DMS79 treated with DMSO at 0.1 percent for 48 hours (cell line): ENCODE data around the gene RIPPLY3.
A peak's percentile ranks its signal among the peaks of the same experiment; 100 is the strongest.
"Not testable (repeated sequence)": the region's sequence is repeated elsewhere in the genome, so short reads cannot be mapped to it uniquely, and the experiment has no call there.

Experiments used
- DNase-seq: peaks from one replicate; lab custom pipeline; 2025; lab: John Stamatoyannopoulos, UW

RIPPLY3 gene

DNA sequence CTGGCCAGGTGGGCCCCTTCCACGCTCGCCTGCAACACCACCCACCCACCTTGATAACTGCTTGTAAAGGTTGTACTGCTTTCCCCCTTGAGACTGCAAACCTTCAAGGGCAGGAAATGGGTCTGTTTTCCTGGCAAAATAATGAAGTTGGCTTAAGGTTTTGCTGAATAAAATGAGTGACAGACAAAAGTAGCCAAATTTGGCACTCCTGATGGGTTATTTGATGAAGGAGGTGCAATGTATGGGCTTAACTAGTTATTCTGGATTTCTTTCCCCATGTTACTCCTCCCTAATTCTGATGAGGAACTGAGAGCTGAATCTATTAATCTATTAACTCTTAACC lies 25.5 kb upstream of the RIPPLY3 start:
- no peak for DNase-seq

DNA sequence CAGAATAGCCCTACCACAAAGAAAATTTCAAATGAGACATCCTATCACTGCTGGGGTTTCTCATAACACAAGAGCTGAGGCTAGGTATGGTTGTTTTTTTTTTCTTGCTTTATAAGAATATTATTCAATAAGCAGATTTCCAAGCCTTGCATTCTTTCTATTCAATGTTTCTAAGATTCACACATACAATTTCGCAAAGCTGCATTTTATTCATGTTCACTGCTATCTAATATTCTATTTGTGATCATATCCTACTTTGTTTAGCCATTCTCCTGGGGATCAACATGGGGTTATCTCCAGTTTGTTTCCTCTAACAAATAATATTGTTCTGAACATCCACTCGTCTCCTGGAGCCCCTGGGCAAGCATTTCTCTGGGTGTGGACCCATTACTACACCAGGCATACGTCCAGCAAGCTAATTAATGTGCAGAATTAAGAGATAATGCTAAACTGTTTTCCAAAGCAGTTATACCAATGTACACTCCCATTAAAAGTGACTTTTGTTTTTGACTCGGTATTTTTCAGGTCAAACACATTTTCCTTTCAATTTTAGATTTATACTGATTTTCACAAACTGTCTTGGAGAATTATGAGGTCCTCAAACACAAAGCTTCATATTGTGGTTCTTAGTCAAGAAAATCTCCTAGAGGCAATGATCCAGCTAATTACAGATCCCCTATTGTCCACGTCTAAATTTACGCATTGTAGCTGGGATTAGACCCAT lies 24.4 kb upstream of the RIPPLY3 start:
- DNase-seq, result no peak

DNA sequence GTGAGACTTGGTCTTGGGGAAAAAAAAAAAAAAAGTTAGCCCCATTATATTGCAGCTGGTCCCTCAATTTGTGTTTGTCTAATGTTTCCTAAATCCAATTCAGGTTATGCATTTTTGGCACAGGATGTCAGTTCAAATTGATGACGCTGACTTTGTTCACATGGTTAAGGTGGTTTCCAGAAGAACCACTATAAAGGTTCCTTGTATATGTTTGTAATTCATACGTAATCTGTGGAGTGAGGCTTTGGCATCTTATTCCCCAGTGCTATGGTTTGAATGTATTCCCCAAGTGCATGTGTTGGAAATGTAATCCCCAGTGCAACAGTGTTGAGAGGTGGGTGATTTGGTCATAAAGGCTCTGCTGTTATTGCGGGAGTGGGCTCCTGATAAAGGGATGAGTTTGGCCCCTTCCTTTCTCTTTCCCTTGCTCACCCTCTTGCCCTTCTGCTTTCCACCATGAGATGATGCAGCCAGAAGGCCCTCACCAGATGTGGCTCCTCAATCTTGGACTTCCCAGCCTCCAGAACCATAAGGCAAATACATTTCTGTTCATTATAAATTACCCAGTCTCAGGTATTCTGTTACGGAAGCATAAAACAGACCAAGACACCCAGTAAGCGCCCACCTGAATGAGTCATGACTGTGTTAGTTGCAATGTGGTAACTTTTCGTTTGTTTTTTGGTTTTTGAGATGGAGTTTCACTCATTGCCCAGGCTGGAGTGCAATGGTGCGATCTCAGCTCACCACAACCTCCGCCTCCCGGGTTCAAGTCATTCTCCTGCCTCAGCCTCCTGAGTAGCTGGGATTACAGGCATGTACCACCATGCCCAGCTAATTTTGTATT lies 20.5 kb upstream of the RIPPLY3 start:
- DNase-seq, result no peak

DNA sequence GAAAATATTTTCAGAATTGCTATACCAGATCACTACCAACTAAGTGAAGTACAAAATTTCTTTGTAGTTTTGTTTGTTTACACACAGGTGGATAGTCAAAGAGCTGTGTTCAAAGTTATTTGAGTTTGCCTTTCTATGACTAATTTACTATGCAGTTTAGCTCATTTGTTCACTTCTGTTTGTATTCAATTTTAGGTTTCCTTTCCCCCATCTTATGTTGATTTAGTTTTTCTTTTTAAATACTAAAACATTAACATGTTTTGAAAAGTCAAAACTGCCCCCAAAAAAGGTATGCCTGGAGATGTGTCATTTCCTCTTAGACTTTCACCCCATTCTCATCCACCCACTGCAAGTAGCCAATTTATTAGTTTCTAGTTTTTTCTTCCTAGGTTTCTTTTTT lies 18.7 kb upstream of the RIPPLY3 start:
- no peak for DNase-seq

DNA sequence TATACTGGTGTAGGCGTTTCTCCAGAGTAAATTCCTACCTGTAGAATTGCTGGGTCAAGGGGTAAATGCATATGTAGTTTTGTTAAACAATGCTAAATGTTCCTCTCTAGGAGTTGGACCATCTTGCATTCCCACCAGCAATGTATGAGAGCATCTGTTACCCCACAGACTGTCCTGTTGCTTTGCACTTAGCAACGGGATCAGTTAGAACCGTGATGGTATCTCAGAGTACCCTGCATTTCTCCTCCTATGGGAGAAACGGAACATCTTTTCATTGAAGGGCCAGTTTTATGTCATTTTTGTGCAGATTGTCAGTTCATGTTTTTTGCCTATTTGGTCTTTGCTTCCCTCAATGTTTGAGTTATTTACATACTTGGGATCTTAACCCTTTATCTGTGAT lies 18.0 kb upstream of the RIPPLY3 start:
- no peak for DNase-seq

DNA sequence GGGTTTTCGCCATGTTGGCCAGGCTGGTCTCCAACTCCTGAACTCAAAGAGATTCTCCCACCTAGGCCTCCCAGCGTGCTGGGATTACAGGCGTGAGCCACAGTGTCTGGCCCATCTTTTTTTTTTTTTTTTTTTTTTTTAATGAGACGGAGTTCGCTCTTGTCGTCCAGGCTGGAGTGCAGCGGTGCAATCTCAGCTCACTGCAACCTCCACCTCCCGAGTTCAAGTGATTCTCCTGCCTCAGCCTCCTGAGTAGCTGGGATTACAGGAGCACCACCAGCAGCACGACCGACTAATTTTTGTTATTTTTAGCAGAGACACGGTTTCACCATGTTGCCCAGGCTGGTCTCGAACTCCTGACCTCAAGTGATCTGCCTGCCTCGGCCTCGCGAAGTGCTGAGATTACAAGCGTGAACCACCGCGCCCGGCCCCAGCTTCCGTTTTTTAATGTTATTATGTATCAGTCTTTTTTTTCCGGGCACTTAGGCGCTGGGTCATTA lies 17.3 kb upstream of the RIPPLY3 start:
- not testable (repeated sequence) for DNase-seq

DNA sequence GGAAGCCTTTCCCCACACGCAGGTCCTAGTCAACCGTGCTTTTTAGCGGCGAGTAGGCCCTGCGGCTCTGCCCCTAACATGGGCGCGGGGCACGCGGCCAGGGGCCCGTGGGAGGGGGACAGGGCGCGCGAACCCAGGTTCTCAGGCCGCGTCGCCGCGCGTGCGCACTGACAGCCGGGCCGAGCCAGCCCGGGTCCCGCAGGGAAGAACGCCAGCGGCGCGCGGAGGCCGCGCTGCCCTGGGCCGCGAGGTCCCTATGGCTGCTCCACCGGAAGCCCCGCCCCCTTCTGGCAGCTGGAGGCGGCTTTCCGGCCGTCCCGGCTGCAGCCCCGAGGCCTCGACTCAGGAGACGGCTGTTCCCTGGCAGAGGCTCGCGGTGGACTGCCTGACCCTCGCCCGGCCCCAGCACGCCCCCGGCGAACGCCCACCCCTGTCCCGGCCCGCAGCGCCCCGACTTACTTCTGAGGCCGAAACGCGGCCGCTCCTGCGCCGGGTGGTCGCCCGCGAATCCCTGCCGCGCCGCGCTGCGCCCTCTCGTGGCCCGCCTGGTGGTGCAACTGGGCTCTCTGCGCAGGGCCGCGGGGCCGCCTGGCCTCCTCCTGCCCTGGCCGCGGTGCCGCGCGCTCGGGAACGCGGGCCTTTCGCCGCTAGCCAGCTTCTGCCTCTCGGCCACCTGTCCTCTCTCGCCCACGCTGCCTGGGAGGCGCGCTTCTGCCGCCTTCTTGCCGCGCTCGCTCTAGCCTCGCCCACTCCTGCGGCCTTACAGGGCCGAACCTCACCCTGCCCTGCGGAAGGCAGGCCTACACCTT lies 16.6 kb upstream of the RIPPLY3 start:
- peak; percentile 89 for DNase-seq

DNA sequence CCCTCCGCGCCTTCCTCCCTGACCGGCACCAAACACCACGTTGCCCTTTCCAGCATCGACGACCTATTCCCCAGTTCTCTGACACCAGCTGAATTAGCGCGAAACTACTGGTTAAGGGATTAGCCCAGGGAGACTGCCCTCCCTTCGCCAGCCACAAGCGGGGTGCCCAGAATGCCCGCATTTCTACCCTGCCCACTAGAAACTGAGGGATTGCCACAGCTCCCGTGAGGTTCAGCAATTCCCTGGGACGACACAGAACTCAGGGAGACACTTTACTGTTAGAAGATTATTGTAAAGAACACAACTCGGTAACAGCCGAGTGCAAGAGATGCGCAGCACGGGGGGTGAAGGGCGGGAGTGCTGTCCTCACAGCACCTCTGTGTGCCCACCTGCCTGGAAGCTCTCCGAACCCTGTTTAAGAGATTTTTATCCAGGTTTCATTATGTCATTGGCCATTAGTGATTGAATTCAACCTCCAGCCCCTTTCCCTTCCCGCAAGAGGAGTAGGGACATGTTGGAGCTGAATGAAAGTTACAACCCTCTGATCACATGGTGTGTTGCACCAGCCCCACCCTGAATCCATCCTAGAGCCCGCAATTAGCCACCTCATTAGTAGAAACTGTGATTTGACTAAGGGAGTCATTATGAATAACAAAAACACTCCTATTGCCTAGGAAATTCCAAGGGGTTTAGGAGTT lies 15.8 kb upstream of the RIPPLY3 start:
- no peak for DNase-seq

DNA sequence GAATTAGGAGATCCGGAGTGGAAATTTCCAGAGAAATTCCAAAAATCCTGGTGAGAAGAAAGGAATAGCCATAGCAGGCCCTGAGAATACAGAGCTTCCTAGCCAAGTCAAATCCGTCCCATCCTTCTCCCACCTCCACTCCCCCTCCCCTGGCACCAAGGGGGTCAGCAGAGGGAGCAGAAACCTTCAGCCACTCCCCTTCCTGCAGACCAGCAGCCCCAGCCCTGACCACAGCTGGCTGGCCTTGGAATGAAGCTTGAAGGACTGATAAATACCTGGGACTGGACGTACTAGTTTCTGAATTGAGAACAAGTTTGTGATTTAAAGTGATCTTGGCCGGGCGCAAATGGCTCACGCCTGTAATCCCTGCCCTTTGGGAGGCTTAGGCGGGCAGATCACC lies 13.8 kb upstream of the RIPPLY3 start:
- no peak for DNase-seq

DNA sequence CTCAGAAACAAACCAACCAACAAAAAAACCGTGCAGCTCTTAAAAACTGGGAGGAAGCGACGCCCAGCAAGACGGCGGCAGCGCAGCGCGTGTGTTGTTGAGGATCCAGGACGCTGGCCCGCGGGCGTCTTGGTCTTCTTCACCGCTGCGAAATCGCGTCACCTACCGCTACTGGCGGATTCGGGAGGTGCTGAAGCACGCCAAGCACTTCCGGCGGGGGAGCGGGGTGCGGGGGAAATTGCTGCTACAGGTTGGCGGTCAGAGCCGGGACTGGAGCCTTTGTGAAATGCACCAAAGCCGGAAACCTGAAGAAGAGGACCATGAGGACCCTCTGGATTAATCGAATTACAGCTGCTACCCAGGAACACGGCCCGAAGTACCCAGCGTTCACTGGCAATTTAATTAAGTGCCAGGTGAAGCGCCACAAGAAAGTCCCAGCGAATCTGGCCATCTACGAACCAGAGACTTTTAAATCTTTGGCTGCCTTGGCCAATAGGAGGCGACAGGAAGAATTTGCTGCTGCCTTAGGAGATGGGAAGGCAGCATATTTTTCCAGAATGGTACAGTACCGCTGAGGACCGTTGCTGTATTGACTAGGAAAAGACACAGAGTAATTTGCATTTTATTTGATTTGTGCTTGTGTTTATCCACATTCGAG lies 11.9 kb upstream of the RIPPLY3 start:
- no peak for DNase-seq

DNA sequence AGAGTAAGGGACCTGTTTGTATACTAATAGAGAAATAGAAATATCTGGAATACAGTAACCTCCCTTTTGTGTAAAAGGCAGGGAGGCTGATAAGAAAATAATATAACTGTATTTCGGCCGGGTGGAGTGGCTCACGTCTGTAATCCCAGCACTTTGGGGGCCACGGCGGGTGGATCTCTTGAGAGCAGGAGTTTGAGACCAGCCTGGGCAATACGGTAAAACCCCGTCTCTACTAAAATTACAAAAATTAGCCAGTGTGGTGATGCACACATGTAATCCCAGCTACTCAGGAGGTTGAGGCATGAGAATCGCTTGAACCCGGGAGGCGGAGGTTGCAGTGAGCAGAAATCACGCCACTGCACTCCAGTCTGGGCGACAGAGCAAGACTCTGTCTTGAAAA lies 11.2 kb upstream of the RIPPLY3 start:
- not testable (repeated sequence) for DNase-seq

DNA sequence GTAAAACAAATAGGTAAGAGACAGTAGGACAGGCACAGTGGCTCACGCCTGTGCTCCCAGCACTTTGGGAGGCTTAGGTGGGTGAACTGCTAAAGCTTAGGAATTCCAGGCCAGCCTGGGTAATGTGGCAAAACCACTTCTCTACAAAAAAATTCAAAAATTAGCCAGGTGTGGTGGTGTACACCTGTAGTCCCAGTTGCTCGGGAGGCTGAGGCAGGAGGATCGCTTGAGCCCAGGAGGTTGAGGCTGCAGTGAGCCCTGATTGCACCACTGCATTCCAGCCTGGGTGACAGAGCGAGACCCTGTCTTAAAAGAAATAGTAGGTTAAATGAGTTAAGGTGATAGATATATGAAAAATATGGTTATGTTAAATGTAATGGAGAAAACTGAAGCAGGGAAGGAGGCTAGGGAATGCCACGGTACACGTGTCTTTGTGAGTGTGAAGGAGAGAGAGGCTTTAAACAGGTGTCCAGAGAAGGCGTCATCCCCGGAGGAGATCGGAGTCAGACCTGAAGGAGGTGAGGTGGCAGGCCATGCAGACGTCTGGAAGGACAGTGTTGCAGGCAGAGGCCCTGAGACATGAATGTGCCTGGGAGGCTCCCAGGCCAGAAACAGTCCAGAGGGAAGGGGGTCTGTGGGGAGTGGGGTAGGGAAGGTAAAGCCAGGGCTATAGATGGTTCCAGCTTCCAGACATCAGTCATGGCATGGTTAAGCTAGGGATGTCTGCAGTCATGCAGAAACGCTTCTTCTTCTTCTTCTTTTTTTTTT lies 7.2 kb upstream of the RIPPLY3 start:
- no peak for DNase-seq

DNA sequence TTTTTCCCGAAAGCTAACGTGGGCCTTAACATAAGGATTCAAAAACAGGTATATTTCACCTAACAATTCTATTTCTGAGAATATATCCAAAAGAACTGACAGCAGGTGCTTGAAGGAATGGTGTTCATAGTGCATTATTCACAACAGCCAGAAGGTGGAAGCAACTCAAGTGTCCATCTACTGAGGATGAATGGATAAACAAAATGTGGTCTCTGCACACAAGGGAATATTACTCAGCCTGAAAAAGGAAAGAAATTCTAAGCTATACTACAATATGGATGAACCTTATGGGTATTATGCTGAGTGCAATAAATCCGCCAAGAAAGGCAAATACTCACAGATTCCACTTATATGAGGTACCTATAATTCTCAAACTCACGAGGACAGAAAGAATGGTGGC lies 6.1 kb upstream of the RIPPLY3 start:
- DNase-seq, result no peak

DNA sequence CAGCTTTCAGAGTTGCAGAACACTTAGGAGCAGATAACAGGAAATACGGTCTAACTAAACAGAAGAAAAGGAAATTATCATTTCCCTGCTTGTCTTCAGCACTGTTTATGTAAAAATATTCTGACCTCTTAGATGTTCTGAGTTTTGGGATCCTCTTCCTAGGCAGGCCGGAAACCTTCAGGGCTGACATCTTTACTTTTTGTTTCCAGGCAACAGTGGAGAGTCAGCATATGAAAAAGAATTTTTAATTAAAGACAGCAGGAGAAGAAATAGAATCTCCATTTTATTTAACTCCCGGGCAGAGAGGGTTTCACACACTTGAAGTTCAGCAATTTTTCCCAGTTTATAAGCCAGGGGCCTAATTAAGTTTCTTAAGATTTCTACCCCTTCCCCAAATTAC lies 5.1 kb upstream of the RIPPLY3 start:
- no peak for DNase-seq

DNA sequence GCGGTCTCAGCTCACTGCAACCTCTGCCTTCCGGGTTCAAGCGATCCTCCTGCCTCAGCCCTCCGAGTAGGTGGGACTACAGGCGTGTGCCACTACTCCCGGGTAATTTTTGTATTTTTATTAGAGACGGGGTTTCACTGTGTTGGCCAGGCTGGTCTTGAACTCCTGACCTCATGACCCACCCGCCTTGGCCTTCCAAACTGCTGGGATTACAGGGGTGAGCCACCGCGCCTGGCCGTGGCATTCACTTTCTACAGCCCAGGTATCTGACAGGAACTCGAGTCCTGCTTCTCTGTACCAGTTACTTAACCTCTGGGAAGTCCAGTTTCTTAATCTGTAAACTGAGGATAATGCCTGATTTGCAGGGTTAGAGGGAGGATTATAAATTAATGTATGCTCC lies 3.7 kb upstream of the RIPPLY3 start:
- DNase-seq, result not testable (repeated sequence)

DNA sequence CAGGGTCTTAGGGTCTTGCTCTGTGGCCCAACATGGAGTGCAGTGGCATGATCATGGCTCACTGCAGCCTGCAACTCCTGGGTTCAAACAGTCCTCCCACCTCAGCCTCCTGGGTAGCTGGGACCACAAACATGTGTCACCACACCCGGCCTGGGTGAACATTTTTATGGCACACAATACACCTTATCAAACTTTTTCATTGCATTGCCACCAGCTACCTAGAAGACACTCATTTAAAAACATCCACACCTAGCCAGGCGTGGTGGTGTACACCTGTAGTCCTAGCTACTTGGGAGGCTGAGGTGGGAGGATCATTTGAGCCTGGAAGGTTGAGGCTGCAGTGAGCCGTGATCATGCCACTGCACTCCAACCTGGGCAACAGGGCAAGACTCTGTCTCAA lies 2.6 kb upstream of the RIPPLY3 start:
- DNase-seq, result not testable (repeated sequence)

DNA sequence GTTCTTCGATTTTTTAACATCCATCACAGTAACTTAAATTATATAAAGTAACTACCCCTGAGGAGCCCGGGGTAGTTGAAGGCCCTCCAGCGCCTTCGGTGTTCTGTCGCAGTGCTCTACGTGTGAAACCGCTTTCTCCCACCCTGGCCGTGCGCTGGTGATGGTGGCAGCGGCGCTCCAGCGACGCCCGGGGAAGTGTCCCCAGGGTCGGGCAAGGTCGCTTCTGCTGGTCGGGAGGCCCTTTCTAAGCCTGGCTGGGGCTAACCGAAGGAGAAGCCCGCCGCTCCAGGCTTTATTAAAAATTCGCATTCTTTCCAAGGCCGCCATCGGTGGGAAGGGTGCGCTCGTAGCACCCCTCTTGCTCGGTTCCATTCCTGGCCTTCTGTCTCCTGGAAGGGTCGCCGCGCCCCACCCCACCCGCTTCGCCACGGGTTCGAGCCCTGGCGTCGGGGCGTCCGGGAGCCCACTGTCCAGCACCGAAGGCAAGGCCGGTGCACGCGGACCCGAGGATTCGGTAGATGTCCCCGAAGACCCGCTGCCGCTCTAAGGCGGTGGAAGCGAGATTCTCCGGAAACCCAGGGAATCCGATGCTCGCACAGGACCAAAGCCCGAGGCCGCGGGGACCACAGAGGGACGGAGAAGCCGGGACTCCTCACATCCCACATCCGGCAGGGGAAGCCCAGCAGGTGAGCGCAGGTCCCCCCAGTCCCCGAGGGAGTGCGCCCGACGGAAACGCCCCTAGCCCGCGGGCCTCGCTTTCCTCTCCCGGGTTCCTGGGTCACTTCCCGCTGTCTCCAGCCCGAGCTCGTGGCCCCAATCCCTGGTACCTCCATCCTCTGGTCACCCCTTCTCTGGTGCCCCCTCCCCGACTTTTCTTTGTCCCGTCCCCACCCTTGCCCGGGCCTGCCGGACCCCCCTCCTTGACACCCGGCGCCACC lies 685 bp upstream of the RIPPLY3 start:
- DNase-seq, result no peak

DNA sequence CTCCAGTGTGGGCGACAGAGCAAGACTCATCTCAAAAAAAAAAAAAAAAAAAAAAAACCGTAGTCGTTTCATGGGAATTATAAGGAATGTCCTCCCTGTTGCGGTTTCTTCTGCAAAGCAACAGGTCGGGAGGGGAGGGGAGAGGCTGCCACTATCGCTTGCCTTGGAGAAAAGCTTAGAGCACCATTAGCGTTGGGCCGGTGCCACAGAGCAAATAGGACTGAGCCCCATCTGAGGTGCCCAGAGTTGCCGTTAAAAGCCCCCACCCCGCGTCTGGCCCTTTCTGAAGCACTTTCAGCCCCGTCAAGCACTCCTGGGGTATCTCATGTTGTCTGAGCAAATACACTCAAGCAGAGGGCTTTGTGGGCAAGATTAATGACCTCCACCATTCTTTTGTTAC lies 2.2 kb downstream of the RIPPLY3 start:
- peak; percentile 96 for DNase-seq

DNA sequence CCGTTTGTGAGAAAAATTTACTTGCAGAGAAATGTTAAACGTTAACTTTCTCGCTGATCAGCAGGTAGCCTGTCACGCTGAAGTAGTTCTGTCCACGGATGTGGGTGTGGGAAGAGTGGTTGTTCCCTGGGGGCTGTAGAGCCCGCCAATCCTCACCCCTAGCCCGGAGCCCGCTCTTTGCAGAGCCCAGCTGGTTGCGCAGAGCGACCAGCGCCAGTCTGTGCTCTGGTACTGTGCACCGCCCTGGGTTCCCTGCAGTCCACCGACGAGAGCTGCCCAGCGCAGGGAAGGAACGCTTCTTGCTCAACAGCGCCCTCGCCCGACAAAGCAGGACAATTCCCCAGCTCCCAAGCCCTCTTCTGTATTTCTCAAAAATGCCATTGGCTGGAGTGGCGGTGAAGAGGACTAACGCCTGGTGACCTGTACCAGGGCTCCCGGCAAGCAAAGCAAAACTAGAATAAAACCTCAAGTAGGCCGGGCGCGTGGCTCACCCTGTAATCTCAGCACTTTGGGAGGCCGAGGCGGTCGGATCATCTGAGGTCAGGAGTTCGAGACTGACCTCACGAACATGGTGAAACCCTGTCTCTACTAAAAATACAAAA lies 3.3 kb downstream of the RIPPLY3 start:
- DNase-seq, result peak; percentile 95
